Measurements from ENCODE around the gene TEDC1.

- TF ChIP-seq CTCF (IDR thresholded peaks at IDR 0.05 in 4 of 5, conservative IDR thresholded peaks at IDR 0.05 in 1 of 5) (no peak), POLR2A (IDR thresholded peaks at IDR 0.05) (no peak)
Observed at GRCh38 chr14:105465209-105466031, 25.6 kb upstream of the TEDC1 start.

All from gastrocnemius medialis (tissue), 4 donors.